ENCODE results near the gene PKIB.

PKIB gene

DNA sequence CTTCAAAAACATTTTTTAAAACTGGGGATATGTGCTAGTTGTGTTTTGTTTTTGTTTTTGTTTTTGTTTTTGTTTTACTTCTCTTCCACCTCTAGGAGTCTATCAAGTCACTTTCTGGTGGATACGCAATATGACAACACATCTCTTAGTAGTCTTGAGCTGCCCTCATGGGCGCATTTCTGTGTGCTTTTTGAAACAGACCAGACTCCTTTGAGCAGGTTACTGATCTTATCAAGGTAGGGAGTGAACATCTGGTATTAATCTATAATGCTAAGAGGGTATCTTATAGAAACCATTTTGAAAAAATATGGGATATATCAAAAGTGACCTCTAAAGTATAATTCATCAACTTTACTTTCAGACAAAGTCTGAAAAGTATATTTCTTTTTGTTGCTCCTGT, 56.2 kb downstream of the PKIB start:
- no peak for DNase-seq (ENCODE audit: low spot score)

DNA sequence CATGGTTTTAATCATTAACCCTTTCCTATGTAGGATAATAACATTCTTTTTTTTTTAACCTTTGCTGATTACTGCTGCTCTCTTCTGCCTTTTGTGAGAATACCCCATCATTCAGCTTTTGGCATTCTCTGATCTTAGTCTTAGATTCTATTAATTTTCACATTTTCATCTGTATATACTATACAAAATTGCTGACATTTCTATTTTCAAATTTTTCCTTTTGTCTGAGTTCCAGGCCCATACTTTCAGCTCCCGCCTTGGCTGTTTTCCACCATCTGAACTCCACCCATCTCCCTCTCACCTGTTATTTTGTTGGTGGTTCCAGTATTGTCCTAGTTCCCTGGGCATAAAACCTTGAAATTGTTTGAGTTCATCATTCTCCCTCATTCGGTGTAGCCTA, 59.2 kb downstream of the PKIB start:
- DNase-seq (ENCODE audit: low spot score), result no peak

DNA sequence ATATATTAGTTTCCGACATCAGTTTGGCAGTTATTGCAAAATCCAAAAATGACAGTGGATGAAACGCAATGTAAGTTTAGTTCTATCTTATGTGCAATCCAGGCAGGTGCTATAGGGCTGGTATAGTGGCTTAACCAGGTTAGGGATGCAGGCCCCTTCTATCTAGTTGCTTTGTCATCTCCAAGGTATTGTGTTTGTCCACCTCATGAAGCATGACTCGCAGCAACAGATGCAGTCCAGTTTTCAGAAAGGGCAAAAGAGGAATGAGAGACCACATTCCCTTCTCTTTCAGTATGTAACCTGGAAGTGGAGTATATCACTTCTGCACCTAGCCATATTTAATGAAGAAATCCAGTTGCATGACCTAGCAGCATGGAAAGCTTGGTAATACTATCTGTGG, 59.7 kb downstream of the PKIB start:
- DNase-seq (ENCODE audit: low spot score), result no peak

DNA sequence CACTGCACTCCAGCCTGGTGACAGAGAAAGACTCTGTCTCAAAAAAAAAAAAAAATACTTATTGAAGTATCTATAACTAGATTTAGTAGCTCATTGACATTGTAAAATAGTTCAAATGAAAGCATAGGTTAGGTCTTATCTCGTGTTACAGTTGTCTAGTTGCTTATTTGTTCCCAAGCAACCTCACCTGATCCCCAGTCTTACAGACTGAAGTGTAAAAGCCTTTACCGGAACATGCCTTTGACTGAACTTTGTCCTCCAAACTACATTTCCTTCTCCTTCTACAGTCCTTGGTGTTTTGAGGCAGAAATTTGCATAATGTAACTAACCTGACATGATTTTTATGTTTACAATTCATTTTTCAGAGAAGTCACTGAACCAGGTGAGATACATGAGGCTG, 61.0 kb downstream of the PKIB start:
- no peak for DNase-seq (ENCODE audit: low spot score)

DNA sequence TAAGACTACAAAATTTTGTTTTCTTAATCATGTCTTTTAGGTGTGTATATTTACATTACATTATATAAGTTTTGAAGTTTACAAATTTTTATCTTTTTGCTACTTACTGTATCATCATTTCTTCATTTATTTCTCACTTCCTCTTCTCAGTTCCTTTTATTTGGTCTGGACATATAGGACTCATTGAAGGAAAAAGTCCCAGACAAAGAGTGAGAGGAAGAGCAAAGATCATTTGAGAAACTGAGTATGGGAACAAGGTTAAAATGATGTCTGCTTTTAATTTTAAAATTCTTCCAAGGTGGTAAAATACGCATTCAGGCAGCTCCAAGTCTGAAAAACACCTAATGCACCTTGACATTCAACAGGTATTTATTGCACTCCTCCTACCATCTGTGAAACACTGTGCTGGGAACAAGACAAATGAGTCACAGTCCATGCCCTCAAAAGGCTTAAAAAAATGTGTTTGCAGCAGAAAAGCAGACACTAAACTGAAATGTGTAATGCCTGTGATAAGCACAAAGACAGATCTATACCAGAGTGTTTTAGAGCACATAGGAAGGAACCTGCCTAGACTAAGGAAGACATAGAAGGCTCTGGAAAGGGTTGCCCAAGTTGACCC, 63.2 kb downstream of the PKIB start:
- no peak for DNase-seq (ENCODE audit: low spot score)

DNA sequence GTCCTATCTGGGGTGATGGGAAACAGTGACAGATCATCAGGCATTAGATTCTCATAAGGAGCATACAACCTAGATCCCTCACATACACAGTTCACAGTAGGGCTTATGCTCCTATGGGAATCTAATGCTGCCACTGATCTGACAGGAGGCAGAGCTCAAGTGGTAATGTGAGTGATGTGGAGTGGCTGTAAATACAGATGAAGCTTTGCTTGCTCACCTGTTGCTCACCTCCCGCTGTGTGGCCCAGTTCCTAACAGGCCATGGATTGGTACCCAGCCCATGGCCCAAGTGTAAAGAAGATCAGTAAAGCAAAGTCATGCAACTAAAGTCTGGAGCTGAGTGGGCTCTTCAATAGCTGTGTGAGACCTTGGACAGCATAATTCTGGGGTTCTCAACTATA, 65.9 kb downstream of the PKIB start:
- DNase-seq (ENCODE audit: low spot score), result no peak

DNA sequence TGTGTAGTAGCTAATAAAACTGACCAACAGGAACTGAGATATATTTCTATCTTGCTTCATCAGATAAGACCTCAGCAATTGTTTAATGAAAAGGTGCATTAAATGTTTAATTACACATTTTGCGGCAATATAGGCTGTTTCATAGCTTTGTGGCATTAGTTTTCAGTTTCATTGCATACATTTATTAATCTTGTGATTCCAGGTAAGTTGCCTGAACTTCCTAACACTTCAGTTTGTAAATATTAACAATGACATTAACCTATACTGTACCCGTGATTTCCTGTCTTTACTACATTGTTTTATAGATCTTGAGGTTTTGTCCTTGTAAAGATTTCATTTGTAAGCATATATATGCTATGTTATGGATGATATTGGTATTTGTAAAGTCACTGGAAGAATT, 66.5 kb downstream of the PKIB start:
- DNase-seq (ENCODE audit: low spot score), result no peak

DNA sequence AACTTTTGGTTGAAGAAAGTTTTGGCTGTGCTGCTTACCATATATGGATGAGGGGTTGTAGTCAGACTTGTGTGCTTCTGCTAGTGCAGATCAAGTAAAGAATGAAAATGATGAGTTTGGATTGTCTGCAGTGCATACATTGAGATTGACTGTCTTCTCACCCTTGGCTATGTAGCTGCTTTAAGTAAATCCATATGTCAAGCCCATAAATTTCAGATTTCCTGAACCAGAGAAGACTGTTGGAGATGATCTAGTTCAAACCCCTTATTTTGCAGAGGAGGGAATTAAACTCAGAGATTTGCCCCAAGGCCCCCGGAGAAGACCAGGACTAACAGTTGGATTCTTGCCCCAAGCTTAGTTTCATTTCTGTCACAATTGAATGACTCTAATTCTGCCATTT, 67.2 kb downstream of the PKIB start:
- no peak for DNase-seq (ENCODE audit: low spot score)

DNA sequence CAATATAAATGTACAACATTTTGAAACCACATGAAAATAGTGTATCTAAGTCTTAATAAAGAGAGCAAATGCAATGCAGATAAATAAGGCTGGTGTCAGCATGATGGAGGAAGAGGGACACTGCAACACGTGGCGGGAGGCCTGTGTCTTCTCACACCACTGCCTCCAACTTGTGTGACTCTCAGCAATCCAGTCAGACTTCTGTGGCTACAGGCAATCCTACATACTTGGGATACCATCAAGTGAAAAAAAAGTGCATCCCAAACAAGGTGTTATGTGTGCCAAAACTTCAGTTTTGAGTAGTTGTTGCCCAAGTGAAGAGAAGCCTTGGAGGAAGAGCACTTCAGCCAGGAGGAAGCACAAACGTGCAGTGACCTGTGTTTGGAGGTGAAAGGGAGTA, 68.6 kb downstream of the PKIB start:
- DNase-seq (ENCODE audit: low spot score), result no peak

DNA sequence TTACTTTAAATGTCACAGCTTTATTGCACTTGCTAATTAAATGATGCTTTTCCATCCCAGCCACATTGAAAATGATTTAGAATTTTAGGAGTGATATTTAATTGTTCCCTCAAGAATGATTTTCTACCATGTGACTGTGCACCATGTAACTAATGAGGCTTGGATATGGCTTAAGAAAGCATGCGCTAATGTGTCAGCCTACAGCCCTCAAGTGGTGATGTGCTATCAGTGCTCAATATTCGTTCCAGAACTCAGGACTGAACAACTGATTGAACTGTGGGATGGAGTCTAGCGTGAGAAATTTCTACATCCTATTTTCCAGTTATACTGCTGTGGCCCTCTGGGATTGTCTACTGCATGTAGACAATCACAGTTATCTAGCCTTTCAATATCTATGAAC, 71.5 kb downstream of the PKIB start:
- no peak for DNase-seq (ENCODE audit: low spot score)

DNA sequence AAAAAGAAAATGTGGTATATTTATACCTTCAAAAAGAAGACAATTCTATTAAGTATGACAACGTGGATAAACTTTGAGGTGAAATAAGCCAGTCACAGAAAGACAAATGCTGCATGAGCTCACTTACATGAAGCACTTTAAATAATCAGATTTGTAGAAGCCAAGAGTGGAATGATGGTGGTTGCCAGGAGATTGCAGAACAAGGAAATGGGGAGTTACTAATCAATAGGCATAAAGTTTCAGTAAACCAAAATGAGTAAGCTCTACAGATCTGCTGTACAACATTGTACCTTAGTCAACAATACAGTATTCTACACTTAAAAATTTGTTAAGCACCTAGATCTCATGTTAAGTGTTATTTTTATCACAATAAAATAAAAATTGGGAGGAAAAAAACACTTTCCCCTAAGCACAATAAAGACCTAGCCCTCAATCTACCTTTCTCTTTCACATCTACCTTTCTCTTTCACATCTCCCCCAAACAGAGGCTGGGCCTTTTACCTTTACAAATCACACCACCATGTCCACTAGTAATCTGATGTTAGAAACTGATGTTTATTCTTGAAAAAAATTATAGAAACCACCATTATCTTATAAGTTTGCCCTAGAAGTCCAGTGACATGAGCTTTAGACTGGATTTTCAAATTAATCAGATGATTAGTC, 73.9 kb downstream of the PKIB start:
- DNase-seq (ENCODE audit: low spot score), result no peak

DNA sequence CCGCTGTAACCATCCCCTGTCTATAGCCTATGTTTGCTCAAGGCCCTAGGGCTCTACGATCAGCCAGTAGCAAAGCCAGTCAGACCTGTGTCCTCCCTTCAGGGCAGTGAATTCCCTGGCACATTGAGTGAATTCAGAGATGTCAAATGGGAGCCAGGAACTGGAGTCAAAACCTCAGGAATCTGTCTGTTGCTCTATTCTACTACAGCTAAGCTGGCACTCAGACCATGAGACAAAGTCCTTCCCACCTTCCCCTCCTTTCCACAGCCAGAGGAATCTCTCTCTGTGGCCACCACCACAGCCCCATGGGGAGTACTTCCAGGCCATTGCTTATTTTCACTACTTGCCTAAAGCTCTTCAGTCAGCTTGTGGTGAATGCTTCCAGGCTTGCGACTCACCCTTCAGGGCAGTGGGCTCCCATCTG, 82.0 kb downstream of the PKIB start:
- DNase-seq (ENCODE audit: low spot score), result no peak

DNA sequence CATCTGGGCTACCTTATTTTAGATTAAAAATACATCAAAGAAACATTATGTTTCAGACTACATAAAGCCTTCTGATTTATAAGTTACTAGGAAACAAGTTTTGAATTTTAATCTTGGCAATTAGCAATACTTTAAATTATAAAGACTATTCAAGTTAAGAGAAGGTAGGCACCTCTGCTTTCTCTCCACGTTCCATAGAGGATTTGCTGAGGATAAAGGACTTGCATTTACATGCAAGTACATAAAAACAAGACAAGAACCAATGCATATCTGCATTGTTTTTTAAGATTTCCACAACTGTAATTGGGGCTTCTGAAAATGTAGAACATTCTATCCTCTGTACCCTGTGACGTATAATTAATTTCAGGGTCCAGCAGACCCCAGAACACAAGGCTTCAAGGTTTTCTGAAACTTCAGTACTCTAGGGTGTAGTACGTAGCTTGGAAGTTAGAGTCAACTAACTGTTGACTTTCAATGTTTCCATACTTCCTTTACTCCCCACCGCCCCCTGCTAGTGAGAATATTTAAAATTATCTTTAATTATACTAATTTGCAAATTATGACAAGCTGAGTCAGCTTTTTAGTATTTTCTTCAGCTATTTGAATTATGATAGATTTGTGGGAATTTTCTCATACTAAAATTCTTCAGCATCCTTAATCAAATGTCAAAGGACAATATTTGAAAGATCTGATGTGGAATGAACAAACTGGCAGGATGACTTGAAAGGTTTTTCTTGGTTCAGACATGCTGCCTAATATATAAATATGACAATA, 82.8 kb downstream of the PKIB start:
- no peak for DNase-seq (ENCODE audit: low spot score)

DNA sequence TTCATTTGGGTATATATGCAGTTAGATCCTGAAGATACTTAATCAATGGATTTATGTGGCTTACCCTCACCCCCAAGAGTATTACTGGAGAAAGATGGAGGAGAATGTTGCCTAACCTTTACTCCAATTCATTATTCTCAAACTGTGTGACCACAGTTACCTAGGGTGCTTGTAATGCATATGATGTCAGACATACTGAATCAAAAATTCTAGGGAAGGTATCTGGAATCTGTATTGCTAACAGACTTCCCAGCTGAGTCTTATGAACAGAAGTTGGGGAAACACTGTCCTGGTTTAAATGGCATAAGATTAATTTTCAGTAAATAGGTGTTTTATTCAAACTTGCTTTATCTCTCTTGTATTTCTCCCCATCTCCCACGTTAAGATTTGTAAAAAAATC, 83.9 kb downstream of the PKIB start:
- no peak for DNase-seq (ENCODE audit: low spot score)

DNA sequence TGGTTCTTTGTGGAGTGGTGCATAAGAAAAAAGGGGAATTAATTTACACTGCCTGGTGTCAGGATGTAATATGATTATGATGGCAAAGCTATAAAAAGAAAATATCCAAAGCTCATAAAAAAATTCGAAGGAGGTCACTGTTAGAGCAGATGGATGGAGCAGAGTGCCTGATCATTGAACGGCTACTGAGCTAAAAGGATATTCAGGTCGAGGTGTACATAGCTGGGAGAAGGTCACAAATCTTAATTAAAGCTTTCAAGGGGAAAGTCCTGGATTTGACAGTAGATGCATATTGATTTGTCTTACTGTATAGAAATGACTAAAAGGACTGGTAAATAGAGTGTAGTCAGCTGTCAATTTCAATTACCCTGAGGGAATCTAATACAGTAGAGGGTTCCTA, 84.4 kb downstream of the PKIB start:
- DNase-seq (ENCODE audit: low spot score), result no peak

DNA sequence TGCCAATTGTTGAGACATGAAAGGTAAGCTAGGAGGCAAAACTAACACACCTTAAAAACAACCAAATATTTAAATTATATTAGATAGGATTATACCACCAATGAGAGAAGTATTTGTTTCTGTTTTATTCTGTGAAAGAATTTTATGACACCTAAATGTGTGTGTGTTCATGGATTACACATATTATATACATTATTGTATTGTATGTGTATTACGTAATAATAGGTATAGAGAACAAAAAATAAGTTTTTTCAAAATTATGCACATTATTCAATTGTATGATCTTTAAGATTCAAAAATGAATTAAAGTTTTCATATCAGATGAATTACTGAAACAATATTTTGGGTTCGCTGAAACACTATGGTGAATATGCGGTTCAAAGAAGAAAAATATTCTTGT, 85.0 kb downstream of the PKIB start:
- DNase-seq (ENCODE audit: low spot score), result no peak

DNA sequence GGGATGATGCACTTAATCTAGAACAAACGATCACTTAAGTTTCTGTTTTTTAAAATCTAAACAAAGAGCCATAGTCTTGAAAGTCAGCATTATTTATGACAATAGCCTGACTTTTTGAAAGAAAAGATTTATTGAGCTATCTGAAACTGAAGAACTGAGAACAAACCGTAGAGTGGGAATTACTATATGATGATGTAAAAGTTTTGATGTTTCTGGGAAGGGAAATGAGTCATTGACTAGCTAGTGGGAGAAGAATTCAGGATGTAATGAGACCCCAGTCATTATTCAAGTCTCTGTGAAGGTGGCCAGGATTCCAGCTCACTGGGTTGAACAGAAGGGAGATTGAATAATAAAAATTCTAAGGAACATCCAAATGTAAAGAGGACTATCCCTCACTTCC, 85.9 kb downstream of the PKIB start:
- DNase-seq (ENCODE audit: low spot score), result no peak

DNA sequence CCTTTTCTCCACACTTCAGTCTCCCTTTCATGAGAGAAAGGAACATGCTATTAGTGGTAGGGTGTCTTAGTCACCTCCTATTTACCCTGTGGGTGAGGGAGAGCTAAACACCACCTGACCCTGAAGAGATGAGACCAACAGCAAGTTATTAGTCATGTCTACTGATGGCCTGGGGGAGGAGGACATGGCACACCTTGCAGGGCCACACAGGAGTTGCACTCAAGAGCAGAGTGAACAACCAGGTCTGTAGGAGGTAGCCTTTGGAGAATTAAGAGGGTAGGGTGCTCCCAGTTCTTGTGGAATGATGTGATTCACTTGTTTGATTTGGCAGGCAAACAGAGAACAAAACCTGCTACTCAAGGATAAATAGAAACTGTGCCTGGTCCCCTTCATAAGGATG, 86.6 kb downstream of the PKIB start:
- no peak for DNase-seq (ENCODE audit: low spot score)

DNA sequence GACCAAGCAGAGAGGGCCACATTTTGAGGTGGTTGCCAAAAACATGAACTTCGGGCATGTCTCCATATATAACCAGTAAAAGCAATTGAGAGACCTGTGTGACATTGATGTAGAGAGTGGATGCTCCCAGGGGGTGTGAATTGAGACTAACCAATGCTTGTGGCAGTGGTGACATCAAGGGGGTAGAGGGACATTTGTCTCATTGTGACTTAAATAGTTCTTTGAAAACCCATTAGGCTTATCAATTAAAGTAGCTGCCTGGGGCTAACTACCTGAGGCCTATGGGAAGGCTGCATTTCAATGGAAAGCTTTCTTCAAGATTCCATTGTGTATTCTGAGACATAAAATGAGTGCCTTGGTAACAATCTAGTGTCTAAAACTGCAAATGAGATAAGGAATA, 87.3 kb downstream of the PKIB start:
- DNase-seq (ENCODE audit: low spot score), result no peak

DNA sequence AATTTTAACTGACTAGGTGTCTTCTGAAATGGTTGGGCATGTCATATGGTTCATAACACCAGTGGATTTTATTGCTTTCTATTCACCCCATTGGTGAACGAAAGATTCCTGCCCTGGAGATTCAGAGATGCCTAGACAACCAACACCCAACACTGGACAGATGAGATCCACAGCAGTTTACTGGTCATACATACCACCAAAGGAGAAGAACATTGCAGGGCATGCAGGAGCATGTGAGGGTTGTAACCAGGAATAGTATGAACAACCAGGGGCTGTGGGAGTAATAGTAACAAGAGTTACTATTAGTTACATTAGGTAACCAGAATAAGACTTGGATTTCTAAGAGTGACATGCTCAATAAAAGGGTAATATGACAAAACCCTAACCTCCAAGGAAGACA, 91.5 kb downstream of the PKIB start:
- no peak for DNase-seq (ENCODE audit: low spot score)

DNA sequence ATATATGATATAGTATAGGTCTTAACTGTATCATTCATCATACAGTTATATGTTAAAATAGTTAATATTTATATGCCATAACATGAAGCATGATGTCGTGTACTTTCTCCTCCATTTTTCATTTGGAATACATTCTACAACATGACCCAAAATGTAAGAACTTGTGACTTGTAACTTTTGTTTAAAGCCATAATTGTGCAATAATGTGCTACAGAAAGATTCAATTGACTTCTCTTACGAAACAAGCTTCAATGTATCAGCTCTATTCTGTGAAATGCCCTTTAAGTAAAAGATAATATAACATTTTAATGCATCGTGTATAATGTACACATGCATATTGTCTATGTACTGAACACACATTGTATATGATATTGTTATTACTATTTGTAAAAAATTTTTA, 92.6 kb downstream of the PKIB start:
- DNase-seq (ENCODE audit: low spot score), result no peak

DNA sequence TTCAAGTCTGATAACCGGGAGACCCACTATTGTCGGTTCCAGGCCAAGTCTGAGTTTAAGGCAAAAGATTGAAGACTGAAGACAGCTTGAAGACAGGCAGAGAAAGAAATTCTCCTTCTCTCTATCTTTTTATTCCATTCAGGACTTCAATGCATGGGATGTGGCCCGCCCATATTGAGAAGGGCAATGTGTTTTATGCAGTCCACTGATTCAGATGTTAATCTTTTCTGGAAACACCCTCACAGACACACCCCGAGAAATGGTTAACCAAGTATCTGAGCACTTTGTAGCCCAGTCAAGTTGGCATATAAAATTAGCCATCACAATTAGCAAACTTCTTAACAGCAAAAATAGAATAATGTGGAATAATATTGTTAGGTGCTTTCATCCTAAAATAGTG, 93.9 kb downstream of the PKIB start:
- no peak for DNase-seq (ENCODE audit: low spot score)

DNA sequence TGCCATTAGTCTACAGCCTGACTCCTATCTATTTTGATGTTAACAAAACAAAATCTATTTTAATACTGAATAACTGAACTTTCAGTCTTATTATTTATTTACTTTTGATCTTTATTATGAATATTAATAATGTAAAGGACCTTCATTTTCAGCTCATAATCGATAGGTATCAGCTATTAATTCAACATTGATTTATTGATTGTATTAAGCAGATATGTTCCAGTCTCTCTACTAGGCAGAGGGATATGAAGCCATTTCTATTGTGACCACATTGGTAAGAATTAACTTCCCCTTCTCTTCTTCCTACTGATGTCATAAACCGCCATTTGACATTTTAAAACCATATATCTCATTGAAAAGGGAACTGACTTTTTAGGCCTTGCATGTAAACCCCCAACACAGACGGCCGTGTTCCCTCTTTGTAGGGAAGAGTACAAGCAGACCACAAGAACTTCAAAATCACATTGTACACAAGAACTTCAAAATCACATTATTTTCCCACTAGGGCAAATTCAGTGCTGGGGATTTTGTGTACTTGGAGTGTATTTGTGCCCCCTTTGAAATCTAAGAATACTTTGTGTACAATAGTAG, 99.8 kb downstream of the PKIB start:
- DNase-seq (ENCODE audit: low spot score), result no peak

Data from hematopoietic multipotent progenitor cell treated with erythropoietin and hydrocortisone succinate and interleukin-3 and kit ligand, for 17 days (in vitro differentiated cells).